Lower leg skin (tissue), 4 donors: ENCODE measurements around the gene YAE1. TPM values are rescaled to one million over a fixed set of nuclear protein-coding genes. Genes with fewer than 3 reads are reported as not detected.
A peak's percentile ranks its signal among the peaks of the same experiment; 100 is the strongest.

Source experiments
- DNase-seq, 2 donors: peaks; one replicate each; pipeline ENCODE4 v3.0.0-alpha.2; 2019; ENCODE audit warnings: low spot score in 2 of 2
- H3K4me3 ChIP-seq: fragments of 200-600 bp; sonication (generic); 2 replicates; pipeline ENCODE4 v1.5.1; 2017; ENCODE audit warnings: mild to moderate bottlenecking, low read depth; ENCODE audit not compliant: poor library complexity, severe bottlenecking
- POLR2A ChIP-seq, 2 donors: fragments of 450-650 bp; IDR thresholded peaks; one replicate each; pipeline ENCODE4 v1.6.1; 2016 to 2017; ENCODE audit warnings: antibody characterized with exemption in 2 of 2, mild to moderate bottlenecking in 1 of 2, moderate library complexity in 1 of 2
- WGBS, 2 donors: methylation state at CpG; one replicate each; pipeline ENCODE4 v1.1.5; 2018; 5-methylcytosine and 5-hydroxymethylcytosine counted together
- intact Hi-C: fragments of 100-400 bp; cut with DNase I; formaldehyde crosslinking; loops from one replicate; pipeline ENCODE4 v1.15.0; 2023; ENCODE audit warnings: low total_unique reads
- total RNA-seq, 4 donors: library from RNA; depleted of rRNA; stranded (reverse); fragments of >200 nt; gene quantifications; one replicate each; pipeline ENCODE4 v1.1.0, GENCODE V29; 2016
- TF ChIP-seq, protein P1 (sequence below), 3 donors: fragments of 450-650 bp; IDR thresholded peaks; one replicate each; pipeline ENCODE4 v1.5.1; 2016; ENCODE audit warnings: antibody characterized with exemption in 3 of 3, mild to moderate bottlenecking in 3 of 3, moderate library complexity in 2 of 3

Gene YAE1
- 10 to 100 TPM; 13.2 to 18.4 (median 14.4) TPM for total RNA-seq

- peak; percentile 69 to 95 for DNase-seq
- peak within 1 kb of the TSS; percentile 64 for H3K4me3 ChIP-seq
- TF ChIP-seq, protein P1, sequence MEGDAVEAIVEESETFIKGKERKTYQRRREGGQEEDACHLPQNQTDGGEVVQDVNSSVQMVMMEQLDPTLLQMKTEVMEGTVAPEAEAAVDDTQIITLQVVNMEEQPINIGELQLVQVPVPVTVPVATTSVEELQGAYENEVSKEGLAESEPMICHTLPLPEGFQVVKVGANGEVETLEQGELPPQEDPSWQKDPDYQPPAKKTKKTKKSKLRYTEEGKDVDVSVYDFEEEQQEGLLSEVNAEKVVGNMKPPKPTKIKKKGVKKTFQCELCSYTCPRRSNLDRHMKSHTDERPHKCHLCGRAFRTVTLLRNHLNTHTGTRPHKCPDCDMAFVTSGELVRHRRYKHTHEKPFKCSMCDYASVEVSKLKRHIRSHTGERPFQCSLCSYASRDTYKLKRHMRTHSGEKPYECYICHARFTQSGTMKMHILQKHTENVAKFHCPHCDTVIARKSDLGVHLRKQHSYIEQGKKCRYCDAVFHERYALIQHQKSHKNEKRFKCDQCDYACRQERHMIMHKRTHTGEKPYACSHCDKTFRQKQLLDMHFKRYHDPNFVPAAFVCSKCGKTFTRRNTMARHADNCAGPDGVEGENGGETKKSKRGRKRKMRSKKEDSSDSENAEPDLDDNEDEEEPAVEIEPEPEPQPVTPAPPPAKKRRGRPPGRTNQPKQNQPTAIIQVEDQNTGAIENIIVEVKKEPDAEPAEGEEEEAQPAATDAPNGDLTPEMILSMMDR (IDR thresholded peaks at IDR 0.05): no peak
- TF ChIP-seq POLR2A (IDR thresholded peaks at IDR 0.05): peak in 1 of 2 donors; percentile 9
- 0% methylated on average over 60 to 64 of the region's 64 CpGs for WGBS, 2 donors
- intact Hi-C loops: no loop called here
These were observed at the start of gene YAE1 for GRCh38 chr7:39566023-39566921. Gene YAE1, plus strand, starts transcription at chr7:39566404. Its CDS starts 15 bp downstream, at chr7:39566419.

- TF ChIP-seq, protein P1 (IDR thresholded peaks at IDR 0.05): no peak
- TF ChIP-seq POLR2A (IDR thresholded peaks at IDR 0.05): no peak
- intact Hi-C loops: no loop called here
- WGBS, 2 donors: 55 to 61% methylated on average over 7 of the region's 7 CpGs
- H3K4me3 ChIP-seq: no peak overlapping the region
- no peak for DNase-seq
These were observed 49.7 kb upstream of the YAE1 start for GRCh38 chr7:39516498-39516897.

GRCh38 chr7:39517240-39517639 is 49.0 kb upstream of the YAE1 start:
- no peak overlapping the region for H3K4me3 ChIP-seq
- intact Hi-C loops: no loop called here
- no peak for DNase-seq
- 67 to 75% methylated on average over 3 of the region's 3 CpGs for WGBS, 2 donors
- TF ChIP-seq, protein P1 (IDR thresholded peaks at IDR 0.05): no peak
- TF ChIP-seq POLR2A (IDR thresholded peaks at IDR 0.05): no peak

DNA sequence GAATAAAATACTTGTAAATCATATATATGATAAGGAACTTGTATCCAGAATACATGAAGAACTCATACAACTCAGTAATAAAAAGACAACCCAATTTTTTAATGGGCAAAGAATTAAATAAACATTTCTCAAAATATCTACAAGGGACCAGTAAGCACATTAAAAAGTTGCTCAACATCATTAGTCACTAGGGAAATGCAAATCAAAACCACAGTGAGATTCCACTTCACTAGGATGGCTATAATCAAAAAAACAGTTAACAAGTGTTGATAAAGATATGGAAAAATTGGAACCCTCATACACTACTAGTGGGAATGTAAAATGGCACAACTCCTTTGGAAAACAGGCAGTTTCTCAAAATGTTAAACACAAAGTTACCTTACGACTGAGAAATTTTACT is 40.3 kb upstream of the YAE1 start:
- no peak for DNase-seq
- TF ChIP-seq, protein P1 (IDR thresholded peaks at IDR 0.05): no peak
- no peak for TF ChIP-seq POLR2A (IDR thresholded peaks at IDR 0.05)
- WGBS, 2 donors: 91 to 100% methylated on average over 1 of the region's 1 CpG
- H3K4me3 ChIP-seq: no peak overlapping the region
- intact Hi-C loops: no loop called here

- TF ChIP-seq POLR2A (IDR thresholded peaks at IDR 0.05): no peak
- TF ChIP-seq, protein P1 (IDR thresholded peaks at IDR 0.05): no peak
- intact Hi-C loops: no loop called here
- H3K4me3 ChIP-seq: no peak overlapping the region
- no peak for DNase-seq
These were observed 39.5 kb upstream of the YAE1 start for GRCh38 chr7:39526666-39527065.
